Liver (tissue), 9 donors: ENCODE results near the gene LMOD2. TPM values are rescaled to one million over a fixed set of nuclear protein-coding genes. Genes with fewer than 3 reads are reported as not detected.

ENCODE experiments used
- DNase-seq: peaks from one replicate; pipeline ENCODE4 v3.0.0-alpha.2; 2017; ENCODE audit warnings: low spot score
- H3K27ac ChIP-seq, 2 donors: one replicate each; pipeline ENCODE4 v1.7.0; 2013; ENCODE audit warnings: inconsistent platforms in 2 of 2, low read length in 2 of 2, control low read depth in 1 of 2, low read depth in 1 of 2, mild to moderate bottlenecking in 1 of 2
- H3K27me3 ChIP-seq, 4 donors: one replicate each; pipeline versions ENCODE4 v1.6.1 to v1.7.0; 2013; ENCODE audit warnings: low read length in 3 of 4, inconsistent platforms in 1 of 4, mild to moderate bottlenecking in 1 of 4, moderate library complexity in 1 of 4; ENCODE audit not compliant: control insufficient read depth in 4 of 4, insufficient read depth in 4 of 4
- H3K36me3 ChIP-seq, 4 donors: one replicate each; pipeline versions ENCODE4 v1.6.1 to v1.7.0; 2013; ENCODE audit warnings: low read length in 3 of 4, mild to moderate bottlenecking in 3 of 4, low read depth in 1 of 4, moderate library complexity in 1 of 4; ENCODE audit not compliant: control insufficient read depth in 4 of 4, insufficient read depth in 3 of 4
- H3K4me1 ChIP-seq, 4 donors: one replicate each; pipeline versions ENCODE4 v1.6.1 to v1.7.0; 2013; ENCODE audit warnings: low read length in 3 of 4, mild to moderate bottlenecking in 3 of 4, moderate library complexity in 1 of 4; ENCODE audit not compliant: control insufficient read depth in 4 of 4, insufficient read depth in 4 of 4
- H3K4me3 ChIP-seq, 3 donors: one replicate each; pipeline versions ENCODE4 v1.6.1 to v1.7.0; 2013; ENCODE audit warnings: low read length in 3 of 3, control low read depth in 1 of 3, low read depth in 1 of 3, mild to moderate bottlenecking in 1 of 3
- H3K9ac ChIP-seq, 2 donors: one replicate each; pipeline ENCODE4 v1.7.0; 2013; ENCODE audit warnings: low read length in 2 of 2, mild to moderate bottlenecking in 2 of 2, moderate library complexity in 2 of 2, control low read depth in 1 of 2, low read depth in 1 of 2
- H3K9me3 ChIP-seq, 4 donors: one replicate each; pipeline versions ENCODE4 v1.6.1 to v1.7.0; 2013; ENCODE audit warnings: low read length in 3 of 4; ENCODE audit not compliant: control insufficient read depth in 4 of 4
- CTCF ChIP-seq: fragments of 150-350 bp; IDR thresholded peaks from 2 replicates; pipeline ENCODE4 v1.5.1; 2017; ENCODE audit warnings: improper control_type of control experiment, low read depth, low read length; ENCODE audit not compliant: missing input control
- EGR1 ChIP-seq, 2 donors: IDR thresholded peaks; 2 replicates each; pipeline ENCODE4 v1.6.1; 2016 to 2018; ENCODE audit warnings: antibody characterized with exemption in 2 of 2, low read depth in 2 of 2
- FOXA1 ChIP-seq: IDR thresholded peaks from 2 replicates; pipeline ENCODE4 v1.6.1; 2016; ENCODE audit warnings: antibody characterized with exemption
- FOXA2 ChIP-seq: IDR thresholded peaks from 2 replicates; pipeline ENCODE4 v1.6.1; 2016; ENCODE audit warnings: antibody characterized with exemption
- GABPA ChIP-seq, 2 donors: IDR thresholded peaks in 1 of 2; conservative IDR thresholded peaks in 1 of 2; 2 replicates each; pipeline ENCODE4 v1.6.1; 2016; ENCODE audit warnings: antibody characterized with exemption in 2 of 2, mild to moderate bottlenecking in 1 of 2, moderate library complexity in 1 of 2
- HNF4A ChIP-seq, 2 donors: conservative IDR thresholded peaks; 2 replicates each; pipeline ENCODE4 v1.6.1; 2016; ENCODE audit warnings: antibody characterized with exemption in 2 of 2, mild to moderate bottlenecking in 2 of 2
- HNF4G ChIP-seq: IDR thresholded peaks from 2 replicates; pipeline ENCODE4 v1.6.1; 2016; ENCODE audit warnings: antibody characterized with exemption
- JUND ChIP-seq, 2 donors: IDR thresholded peaks; 2 replicates each; pipeline ENCODE4 v1.6.1; 2016; ENCODE audit warnings: antibody characterized with exemption in 2 of 2
- NR2F2 ChIP-seq: IDR thresholded peaks from 2 replicates; pipeline ENCODE4 v1.6.1; 2016; ENCODE audit warnings: antibody characterized with exemption
- RAD21 ChIP-seq, 2 donors: IDR thresholded peaks; 2 replicates each; pipeline ENCODE4 v1.6.1; 2016; ENCODE audit warnings: antibody characterized with exemption in 2 of 2, mild to moderate bottlenecking in 2 of 2
- RXRA ChIP-seq, 2 donors: IDR thresholded peaks; 2 replicates each; pipeline ENCODE4 v1.6.1; 2017 to 2018; ENCODE audit warnings: antibody characterized with exemption in 2 of 2, mild to moderate bottlenecking in 1 of 2
- SP1 ChIP-seq: IDR thresholded peaks from 2 replicates; pipeline ENCODE4 v1.6.1; 2018; ENCODE audit warnings: antibody characterized with exemption, mild to moderate bottlenecking
- TAF1 ChIP-seq: conservative IDR thresholded peaks from 2 replicates; pipeline ENCODE4 v1.6.1; 2016; ENCODE audit warnings: antibody characterized with exemption, mild to moderate bottlenecking
- WGBS: extraction: QIAGEN DNeasy Blood & Tissue Kit; methylation state at CpG from one replicate; pipeline ENCODE4 v1.1.7; 2013; 5-methylcytosine and 5-hydroxymethylcytosine counted together
- polyA plus RNA-seq, 2 donors: library from polyadenylated mRNA; stranded (reverse) in 1 of 2; unstranded in 1 of 2; fragments of 200-250 nt in 1 of 2; fragments of >200 nt in 1 of 2; fragmentation: Nextera tagmentation in 1 of 2; extraction: Ambion mirVana in 1 of 2; gene quantifications; one replicate each; pipeline versions ENCODE4 v1.2.1 to v1.2.3, GENCODE V29; 2013 to 2015
- total RNA-seq, 2 donors: library from RNA; depleted of rRNA; stranded (reverse); fragments of >200 nt; gene quantifications; one replicate each; pipeline ENCODE4 v1.2.3, GENCODE V29; 2014
- TF ChIP-seq, protein P1 (sequence below): IDR thresholded peaks from 2 replicates; pipeline ENCODE4 v1.6.1; 2016; ENCODE audit warnings: antibody characterized with exemption
- TF ChIP-seq, protein P2 (sequence below): IDR thresholded peaks from 2 replicates; pipeline ENCODE4 v1.6.1; 2016; ENCODE audit warnings: antibody characterized with exemption
- donor health status: healthy.
- donor health status: healthy.
- donor health status: healthy.
- donor health status: healthy.
- donor health status: healthy.

LMOD2 gene
- total and polyA plus RNA-seq, 4 donors, result not detected

- TF ChIP-seq CTCF (no peak), HNF4A (conservative IDR thresholded peaks at IDR 0.05) (no peak), SP1 (no peak), JUND (IDR thresholded peaks at IDR 0.05) (no peak)
- TF ChIP-seq, protein P1, sequence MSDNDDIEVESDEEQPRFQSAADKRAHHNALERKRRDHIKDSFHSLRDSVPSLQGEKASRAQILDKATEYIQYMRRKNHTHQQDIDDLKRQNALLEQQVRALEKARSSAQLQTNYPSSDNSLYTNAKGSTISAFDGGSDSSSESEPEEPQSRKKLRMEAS, result no peak
Observed at GRCh38 chr7:123709525-123709924, 53.9 kb downstream of the LMOD2 start (continued).

DNA sequence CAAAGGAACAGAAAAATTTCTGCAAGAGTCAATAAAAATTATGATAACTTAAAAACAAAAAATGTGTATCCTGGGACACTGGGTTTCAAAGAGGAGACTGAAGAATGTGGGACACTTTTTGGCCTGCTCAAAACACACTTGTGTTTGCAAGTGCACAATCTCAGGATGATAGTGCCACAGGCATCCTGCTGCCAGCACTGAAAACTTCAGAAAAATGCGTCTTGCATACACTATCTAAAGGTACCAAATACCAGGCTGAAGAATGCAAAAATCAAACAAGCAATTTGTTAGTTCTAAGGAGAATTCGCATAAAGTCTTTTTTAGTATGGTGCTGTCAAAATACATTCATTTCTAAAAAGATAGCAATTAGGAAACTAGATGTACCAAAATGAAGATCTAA lies 55.0 kb downstream of the LMOD2 start:
- TF ChIP-seq, protein P2, sequence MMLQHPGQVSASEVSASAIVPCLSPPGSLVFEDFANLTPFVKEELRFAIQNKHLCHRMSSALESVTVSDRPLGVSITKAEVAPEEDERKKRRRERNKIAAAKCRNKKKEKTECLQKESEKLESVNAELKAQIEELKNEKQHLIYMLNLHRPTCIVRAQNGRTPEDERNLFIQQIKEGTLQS, result no peak
- Histone ChIP-seq H3K9ac (no peak overlapping the region), H3K4me1 (peaks cover 0 to 16% (median 5%) of the 10 kb centered on the region in 4 donors), H3K4me3 (no peak overlapping the region), H3K9me3 (no peaks in the 10 kb centered on the region), H3K27ac (no peak overlapping the region), H3K36me3 (peaks cover 2 to 18% (median 7%) of the 10 kb centered on the region in 4 donors), H3K27me3 (no peaks in the 10 kb centered on the region)
- WGBS, result 82% methylated on average over 2 of the region's 2 CpGs
- DNase-seq, result no peak

- Histone ChIP-seq H3K36me3 (peaks cover 1 to 10% (median 7%) of the 10 kb centered on the region in 4 donors), H3K4me1 (peaks cover 0 to 16% (median 5%) of the 10 kb centered on the region in 4 donors), H3K4me3 (no peak overlapping the region), H3K9ac (no peak overlapping the region), H3K9me3 (no peaks in the 10 kb centered on the region), H3K27ac (no peak overlapping the region), H3K27me3 (no peaks in the 10 kb centered on the region)
- DNase-seq, result no peak
- TF ChIP-seq EGR1 (IDR thresholded peaks at IDR 0.05; ENCODE audit: low read depth in 2 of 2) (no peak), CTCF (no peak), RAD21 (IDR thresholded peaks at IDR 0.05) (no peak), NR2F2 (no peak), FOXA1 (no peak), GABPA (IDR thresholded peaks at IDR 0.05 in 1 of 2, conservative IDR thresholded peaks at IDR 0.05 in 1 of 2) (no peak)
Observed at GRCh38 chr7:123711832-123712293, 56.2 kb downstream of the LMOD2 start.

- Histone ChIP-seq H3K9me3 (no peaks in the 10 kb centered on the region), H3K27ac (no peak overlapping the region), H3K36me3 (peaks cover under 1 to 8% (median 4%) of the 10 kb centered on the region in 4 donors), H3K4me3 (no peak overlapping the region), H3K27me3 (no peaks in the 10 kb centered on the region), H3K4me1 (peaks cover 0 to 16% (median 5%) of the 10 kb centered on the region in 4 donors), H3K9ac (no peak overlapping the region)
- DNase-seq, result no peak
- 33% methylated on average over 1 of the region's 1 CpG for WGBS
- no peak for TF ChIP-seq EGR1 (IDR thresholded peaks at IDR 0.05; ENCODE audit: low read depth in 2 of 2)
- TF ChIP-seq RAD21 (IDR thresholded peaks at IDR 0.05), result no peak
- no peak for TF ChIP-seq SP1
- no peak for TF ChIP-seq HNF4G
- no peak for TF ChIP-seq HNF4A (conservative IDR thresholded peaks at IDR 0.05)
- no peak for TF ChIP-seq CTCF
- TF ChIP-seq FOXA1, result no peak
- TF ChIP-seq JUND (IDR thresholded peaks at IDR 0.05), result no peak
- TF ChIP-seq RXRA (IDR thresholded peaks at IDR 0.05), result no peak
- TF ChIP-seq, protein P2, result no peak
- no peak for TF ChIP-seq NR2F2
- TF ChIP-seq, protein P1, result no peak
- no peak for TF ChIP-seq TAF1
- no peak for TF ChIP-seq FOXA2
Observed at GRCh38 chr7:123712619-123713018, 57.0 kb downstream of the LMOD2 start.
